GM18511 (cell line): ENCODE results near the gene STMND1.

ENCODE experiments used
- ATAC-seq: cut with Tn5 transposase; IDR thresholded peaks from one replicate; pipeline ENCODE4 v1.9.1; 2021; ENCODE audit warnings: mild to moderate bottlenecking, moderate library complexity; ENCODE audit not compliant: unreplicated experiment

The STMND1 gene

DNA sequence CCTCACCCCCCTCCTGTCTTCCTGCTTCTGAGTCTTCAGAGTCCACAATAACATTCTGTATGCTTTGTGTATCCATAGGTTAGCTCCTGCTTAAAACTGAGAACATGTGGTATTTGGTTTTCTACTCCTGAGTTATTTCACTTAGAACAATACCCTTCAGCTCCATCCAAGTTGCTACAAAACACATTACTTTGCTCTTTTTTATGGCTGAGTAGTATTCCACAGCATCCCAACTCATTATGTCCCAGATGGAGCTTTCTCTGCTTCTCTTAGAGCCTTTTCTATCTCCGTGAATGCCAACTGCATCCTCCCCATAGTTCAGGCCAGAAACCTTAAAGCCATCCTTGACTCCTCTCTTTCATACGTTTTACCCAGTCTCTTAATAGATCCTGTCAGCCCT, 55.8 kb downstream of the STMND1 start:
- ATAC-seq, result no peak

DNA sequence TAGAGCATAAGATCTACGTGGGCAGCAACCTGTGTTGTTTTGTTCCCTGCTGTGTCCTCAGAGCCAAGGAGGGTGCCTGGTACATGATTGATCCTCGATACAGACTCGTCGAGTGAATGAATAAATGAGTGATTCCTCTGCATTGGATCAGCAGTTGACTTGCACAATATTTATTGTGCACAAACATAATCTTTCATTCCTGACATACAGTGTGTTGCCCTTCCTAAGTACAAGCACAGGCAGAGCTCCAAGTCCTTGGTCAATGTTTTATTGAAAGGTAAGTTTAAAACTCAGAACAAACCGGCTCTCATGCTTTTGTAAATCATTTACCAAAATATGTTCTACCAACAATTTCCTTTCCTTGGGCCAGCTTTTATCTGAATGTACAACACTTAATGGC, 57.4 kb downstream of the STMND1 start:
- no peak for ATAC-seq

DNA sequence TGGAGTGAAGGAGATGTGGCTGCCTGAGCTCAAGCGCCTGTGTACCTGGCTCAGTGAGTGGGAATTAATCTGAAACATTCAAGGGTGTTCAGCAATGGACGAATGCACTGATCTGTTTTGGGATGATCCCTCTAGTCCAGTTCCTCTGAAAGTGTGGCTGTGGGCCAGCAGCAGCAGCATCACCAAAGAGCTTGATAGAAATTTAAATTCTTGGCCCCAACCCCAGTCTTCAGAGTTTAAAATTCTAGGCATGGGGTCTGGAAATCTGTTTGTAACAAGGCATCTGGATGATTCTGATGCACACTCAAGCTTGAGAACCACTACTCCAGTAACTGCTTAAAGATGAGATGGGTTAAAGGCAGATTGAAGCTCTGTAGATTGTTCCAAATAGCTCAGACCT, 59.2 kb downstream of the STMND1 start:
- no peak for ATAC-seq

DNA sequence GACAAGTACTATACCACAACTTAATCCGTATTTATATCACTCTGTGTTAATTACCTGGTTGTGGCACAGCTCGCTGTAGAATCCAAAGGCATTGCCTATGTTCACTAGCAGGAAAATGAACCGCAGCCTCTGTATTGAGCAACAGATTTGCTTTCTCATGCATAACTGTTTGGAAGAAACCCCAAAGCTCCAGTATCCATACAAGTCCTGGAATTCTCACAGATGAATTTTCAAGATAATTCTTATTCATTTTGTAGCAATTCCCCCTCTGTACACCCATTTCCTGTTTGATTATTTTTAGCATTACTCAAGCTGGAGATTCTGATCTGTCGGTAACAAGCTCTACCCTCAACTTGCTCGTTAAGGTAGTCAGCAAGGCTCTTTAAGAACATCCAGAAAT, 63.5 kb downstream of the STMND1 start:
- no peak for ATAC-seq

- ATAC-seq, result no peak
These were observed 65.6 kb downstream of the STMND1 start for GRCh38 chr6:17167327-17167979.

DNA sequence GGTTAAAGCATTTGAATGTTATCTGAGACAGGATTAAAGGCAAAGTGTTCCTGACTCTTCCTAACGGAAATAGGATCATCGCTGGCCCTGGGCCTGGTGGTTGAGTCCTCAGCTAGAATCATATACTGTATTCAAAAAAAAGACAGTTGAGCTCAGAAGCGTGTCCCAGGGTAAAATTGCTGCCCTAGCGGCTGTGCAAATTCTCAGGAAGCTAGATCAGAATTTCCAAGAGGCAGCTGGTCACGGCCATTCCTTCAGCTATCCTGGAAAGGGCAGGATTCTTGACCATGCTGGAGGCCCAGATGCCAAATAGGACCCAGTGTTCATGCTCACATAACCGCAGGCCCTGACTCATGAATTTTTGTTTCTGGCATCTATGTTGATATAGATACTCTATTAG, 67.4 kb downstream of the STMND1 start:
- no peak for ATAC-seq

DNA sequence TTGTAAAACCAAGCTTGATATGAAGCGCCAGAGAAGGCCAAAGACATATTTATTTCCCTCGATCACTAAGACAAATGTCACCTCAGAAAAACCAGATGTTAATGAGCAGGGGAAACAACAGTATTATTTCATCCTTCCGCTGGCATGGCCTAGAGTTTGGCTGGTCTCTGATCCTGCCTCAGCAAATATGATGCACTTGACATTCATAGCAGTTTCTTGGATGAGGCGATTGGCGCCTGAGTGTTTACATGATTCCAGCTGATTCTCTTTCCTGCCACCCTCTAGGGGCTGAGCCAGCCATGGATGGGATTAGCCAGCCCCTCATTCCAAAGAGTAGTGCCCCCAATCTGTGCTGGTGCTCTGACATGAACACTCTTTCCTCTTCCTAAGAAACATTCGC, 67.9 kb downstream of the STMND1 start:
- ATAC-seq, result no peak

DNA sequence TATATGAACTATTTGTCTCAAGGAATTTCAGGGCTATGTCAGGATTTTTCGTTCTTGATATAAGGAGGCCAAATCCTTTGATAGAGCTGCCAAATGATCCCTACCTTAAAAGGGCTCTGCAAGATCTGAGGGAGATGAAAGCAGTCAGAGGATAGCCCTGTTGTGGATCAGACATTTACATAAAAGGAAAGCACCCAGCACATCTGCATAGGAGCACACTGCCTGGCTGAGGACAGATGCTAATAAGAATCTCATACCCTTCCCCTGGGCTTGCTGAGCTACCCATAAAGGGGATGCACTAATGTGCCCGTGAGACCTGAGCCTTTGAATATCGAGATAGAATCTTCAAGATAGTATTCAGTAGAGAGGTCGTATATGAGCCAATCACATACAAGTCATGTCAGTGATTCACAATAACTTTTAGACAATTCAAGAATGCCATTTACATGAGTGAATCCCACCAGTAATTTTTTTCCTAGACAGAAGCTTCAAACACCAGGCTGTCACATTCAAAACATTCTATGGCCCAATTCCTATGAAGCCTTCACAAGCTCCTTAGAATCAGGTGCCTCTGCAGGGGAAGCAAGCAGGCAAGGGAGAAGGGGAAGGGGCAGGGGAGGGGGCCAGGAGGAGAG, 71.1 kb downstream of the STMND1 start:
- ATAC-seq, result no peak

- ATAC-seq, result no peak
These were observed 76.5 kb downstream of the STMND1 start for GRCh38 chr6:17178326-17178725.

DNA sequence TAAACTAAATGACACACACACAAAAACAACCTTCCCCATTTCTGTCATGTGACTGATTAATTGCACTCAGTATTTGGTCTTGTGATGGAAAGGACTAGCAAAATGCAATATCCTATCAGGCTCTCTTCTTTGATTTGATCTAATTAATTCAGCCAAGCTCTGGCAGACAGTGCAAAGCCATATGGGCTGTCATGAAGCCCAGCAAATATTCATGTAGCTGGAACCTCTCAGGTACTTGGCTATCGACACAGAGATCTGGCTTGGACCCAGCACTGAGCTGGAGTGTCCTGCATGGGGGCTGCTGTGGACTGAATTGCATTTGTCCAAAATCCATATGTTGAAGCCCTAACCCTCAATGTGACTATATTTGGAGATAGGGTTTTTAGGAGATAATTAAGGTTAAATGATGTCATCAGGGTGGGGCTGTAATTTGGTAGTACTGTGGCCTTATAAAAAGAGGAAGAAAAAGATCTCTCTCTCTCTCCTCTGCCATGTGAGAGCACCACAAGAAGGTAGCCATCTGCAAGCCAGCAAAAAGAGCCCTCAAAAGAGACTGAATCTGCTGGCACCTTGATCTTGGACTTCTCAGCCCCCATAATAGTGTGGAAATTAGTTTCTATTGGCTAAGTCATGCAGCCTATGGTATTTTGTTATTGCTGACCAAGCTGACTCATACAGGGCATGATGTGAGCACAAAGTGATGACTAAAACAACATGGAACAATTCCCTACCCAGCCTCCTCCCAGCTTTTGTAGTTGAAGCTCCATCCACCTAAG, 77.1 kb downstream of the STMND1 start:
- no peak for ATAC-seq

- ATAC-seq, result no peak
These were observed 77.8 kb downstream of the STMND1 start for GRCh38 chr6:17179530-17180073.
